ENCODE data around the gene ZNF195. TPM values are rescaled to one million over a fixed set of nuclear protein-coding genes. Genes with fewer than 3 reads are reported as not detected.

Gene ZNF195
- total RNA-seq, 1 donor from 2014 or later: 71.7 TPM

GRCh38 chr11:3356858-3357257, 22.1 kb downstream of the ZNF195 start:
- H3K9me3 Mint-ChIP-seq: peaks cover 39% of the 10 kb centered on the region

DNA sequence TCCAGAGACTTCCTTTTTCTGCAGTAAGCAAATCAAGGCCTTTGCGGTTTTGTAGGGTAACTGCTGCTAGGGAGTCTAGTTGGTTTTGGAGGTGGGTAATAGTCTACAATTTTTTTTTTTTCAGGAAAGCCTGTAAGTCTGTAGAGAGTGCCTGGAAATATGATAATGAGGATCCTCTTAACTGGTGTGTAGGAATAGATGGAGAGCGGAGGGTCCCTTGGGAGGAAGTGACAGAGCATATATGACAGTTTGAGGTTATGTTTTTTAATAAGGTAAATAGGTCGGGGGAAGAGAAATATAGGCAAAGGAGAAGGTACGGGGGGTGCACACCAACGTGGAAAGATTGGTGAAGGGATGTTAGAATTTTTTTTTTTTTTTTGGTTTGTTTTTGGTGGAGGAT, 25.9 kb downstream of the ZNF195 start:
- peaks cover 19% of the 10 kb centered on the region for H3K9me3 Mint-ChIP-seq
- TF ChIP-seq CTCF (conservative IDR thresholded peaks at IDR 0.05): no peak
- peaks cover 34% of the 10 kb centered on the region for H3K36me3 Mint-ChIP-seq (ENCODE audit: low read depth)
- no peak overlapping the region for H3K4me3 Mint-ChIP-seq
- no peak overlapping the region for H3K27ac Mint-ChIP-seq (ENCODE audit: unreplicated experiment)
- H3K27me3 Mint-ChIP-seq (ENCODE audit: low read depth): peaks cover 7% of the 10 kb centered on the region
- no peak for DNase-seq (ENCODE audit: low read depth, low spot score)
- H3K4me1 Mint-ChIP-seq: no peaks in the 10 kb centered on the region

More at GRCh38 chr11:3356858-3357257, 22.1 kb downstream of the ZNF195 start:
- Mint-ChIP-seq H3K27me3 (ENCODE audit: low read depth) (peaks cover 12% of the 10 kb centered on the region), H3K4me3 (peak overlapping the region; percentile 58), H3K4me1 (no peaks in the 10 kb centered on the region), H3K36me3 (ENCODE audit: low read depth) (peaks cover 60% of the 10 kb centered on the region), H3K27ac (ENCODE audit: unreplicated experiment) (no peak overlapping the region)
- no peak for TF ChIP-seq CTCF (conservative IDR thresholded peaks at IDR 0.05)
- DNase-seq (ENCODE audit: low read depth, low spot score): no peak

DNA sequence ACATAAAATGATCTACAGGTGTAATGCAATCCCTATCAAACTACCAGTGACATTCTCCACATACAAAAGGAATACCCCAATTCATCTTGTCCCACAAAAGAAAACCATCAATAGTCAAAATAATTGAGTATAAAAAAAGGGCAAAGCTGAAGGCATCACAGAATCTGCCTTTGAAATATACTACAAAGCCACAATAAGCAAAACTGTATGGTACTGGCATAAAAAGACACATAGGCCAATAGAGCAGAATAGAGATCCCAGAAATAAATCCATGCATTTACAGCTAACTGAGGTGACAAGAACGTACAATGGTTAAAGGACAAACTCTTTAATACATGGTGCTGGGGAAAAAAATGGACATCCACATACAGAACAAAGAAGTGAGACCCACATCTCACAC, 31.8 kb downstream of the ZNF195 start:
- TF ChIP-seq CTCF (conservative IDR thresholded peaks at IDR 0.05): no peak
- Mint-ChIP-seq H3K27ac (ENCODE audit: unreplicated experiment) (no peak overlapping the region), H3K4me3 (no peak overlapping the region), H3K9me3 (peaks cover 11% of the 10 kb centered on the region), H3K36me3 (ENCODE audit: low read depth) (peaks cover 37% of the 10 kb centered on the region), H3K4me1 (peaks cover 5% of the 10 kb centered on the region), H3K27me3 (ENCODE audit: low read depth) (no peaks in the 10 kb centered on the region)
- no peak for DNase-seq (ENCODE audit: low read depth, low spot score)

DNA sequence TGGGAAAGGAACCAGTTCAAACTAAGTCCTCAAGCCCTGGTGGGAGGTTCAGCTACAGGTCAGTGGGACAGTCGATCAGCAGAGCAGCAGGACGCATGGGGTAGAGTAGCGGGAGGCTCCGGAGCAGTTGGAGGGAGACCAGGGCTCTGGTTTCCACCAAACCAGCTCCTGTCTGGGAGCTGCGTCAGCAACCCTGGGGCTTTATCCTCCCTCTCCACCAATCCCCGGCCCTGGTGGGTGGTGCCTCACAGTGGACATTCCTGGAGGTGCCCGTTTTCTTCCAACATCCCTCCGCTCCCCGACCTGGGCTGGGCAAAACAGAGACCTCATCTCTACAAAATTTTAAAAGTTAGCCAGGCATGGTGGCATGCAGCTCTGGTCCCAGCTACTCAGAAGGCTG, 32.4 kb downstream of the ZNF195 start:
- Mint-ChIP-seq H3K9me3 (peaks cover 11% of the 10 kb centered on the region), H3K4me3 (no peak overlapping the region), H3K27ac (ENCODE audit: unreplicated experiment) (no peak overlapping the region), H3K27me3 (ENCODE audit: low read depth) (no peaks in the 10 kb centered on the region), H3K4me1 (peaks cover 5% of the 10 kb centered on the region), H3K36me3 (ENCODE audit: low read depth) (peaks cover 37% of the 10 kb centered on the region)
- no peak for TF ChIP-seq CTCF (conservative IDR thresholded peaks at IDR 0.05)
- no peak for DNase-seq (ENCODE audit: low read depth, low spot score)

DNA sequence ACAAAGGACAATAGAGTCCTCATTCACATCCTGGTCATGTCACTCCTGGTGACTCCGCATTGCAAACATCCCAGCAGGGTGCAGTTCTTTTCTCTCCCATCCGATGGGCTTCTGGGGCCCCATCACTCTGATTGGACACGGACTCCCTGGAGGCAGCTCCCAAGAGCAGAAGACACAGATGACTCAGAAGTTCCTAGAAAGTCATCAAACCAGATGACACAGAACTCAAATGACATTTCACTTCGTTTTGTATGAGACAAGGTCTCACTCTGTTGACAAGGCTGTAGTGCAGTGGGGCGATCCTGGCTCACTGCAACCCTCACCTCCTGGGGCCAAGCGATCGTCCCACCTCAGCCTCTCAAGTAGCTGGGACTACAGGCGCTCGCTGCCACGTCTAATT, 33.2 kb downstream of the ZNF195 start:
- no peak overlapping the region for H3K27ac Mint-ChIP-seq (ENCODE audit: unreplicated experiment)
- no peak for DNase-seq (ENCODE audit: low read depth, low spot score)
- TF ChIP-seq CTCF (conservative IDR thresholded peaks at IDR 0.05): no peak
- H3K4me1 Mint-ChIP-seq: peaks cover 5% of the 10 kb centered on the region
- peaks cover 6% of the 10 kb centered on the region for H3K27me3 Mint-ChIP-seq (ENCODE audit: low read depth)
- no peak overlapping the region for H3K4me3 Mint-ChIP-seq
- peaks cover 11% of the 10 kb centered on the region for H3K9me3 Mint-ChIP-seq
- peaks cover 37% of the 10 kb centered on the region for H3K36me3 Mint-ChIP-seq (ENCODE audit: low read depth)
